CD14-positive monocyte (primary cell): Measurements from ENCODE around the gene MRGPRE. TPM values are rescaled to one million over a fixed set of nuclear protein-coding genes. Genes with fewer than 3 reads are reported as not detected.
"Not testable (repeated sequence)": the region's sequence is repeated elsewhere in the genome, so short reads cannot be mapped to it uniquely, and the experiment has no call there.

Experiments used
- DNase-seq, 3 donors: peaks; one replicate each; pipeline ENCODE4 v3.0.0-alpha.2; 2011 to 2022
- H2AFZ ChIP-seq: 2 replicates; pipeline ENCODE4 v1.6.0; 2012; ENCODE audit warnings: mild to moderate bottlenecking, low read depth, low read length, inconsistent platforms; ENCODE audit not compliant: insufficient read depth, poor library complexity, severe bottlenecking
- H3K27ac ChIP-seq, 2 donors: 1 replicate in 1 of 2; 2 replicates in 1 of 2; pipeline ENCODE4 v1.5.1; 2012 to 2013; ENCODE audit warnings: low read length in 2 of 2, control low read depth in 1 of 2, inconsistent platforms in 1 of 2, low read depth in 1 of 2, mild to moderate bottlenecking in 1 of 2
- H3K27me3 ChIP-seq, 2 donors: one replicate each; pipeline versions ENCODE4 v1.6.0 to v1.6.1; 2011 to 2013; ENCODE audit warnings: low read length in 2 of 2; ENCODE audit not compliant: control insufficient read depth in 2 of 2, insufficient read depth in 2 of 2
- H3K36me3 ChIP-seq, 2 donors: replicated peaks in 1 of 2; 1 replicate in 1 of 2; 2 replicates in 1 of 2; pipeline versions ENCODE4 v1.5.1 to v1.6.1; 2012 to 2013; ENCODE audit warnings: low read length in 2 of 2, control low read depth in 1 of 2, inconsistent platforms in 1 of 2, mild to moderate bottlenecking in 1 of 2; ENCODE audit not compliant: insufficient read depth in 2 of 2, control insufficient read depth in 1 of 2
- H3K4me1 ChIP-seq, 2 donors: 1 replicate in 1 of 2; 2 replicates in 1 of 2; pipeline versions ENCODE4 v1.5.1 to v1.6.1; 2012 to 2013; ENCODE audit warnings: low read length in 2 of 2, control low read depth in 1 of 2, inconsistent platforms in 1 of 2, mild to moderate bottlenecking in 1 of 2, moderate library complexity in 1 of 2; ENCODE audit not compliant: insufficient read depth in 2 of 2, control insufficient read depth in 1 of 2
- H3K4me2 ChIP-seq: replicated peaks from 2 replicates; pipeline ENCODE3; 2012; ENCODE audit warnings: low read length, moderate library complexity, mild to moderate bottlenecking; ENCODE audit not compliant: poor library complexity, severe bottlenecking; ENCODE audit errors: extremely low read depth
- H3K4me3 ChIP-seq, 3 experiments: fragments of 200-600 bp in 1 of 3; sonication (generic) in 1 of 3; replicated peaks in 1 of 3; 1 replicate in 2 of 3; 2 replicates in 1 of 3; pipeline ENCODE4 v1.5.1; 2011 to 2013; ENCODE audit warnings: low read length in 3 of 3, mild to moderate bottlenecking in 3 of 3, control low read depth in 2 of 3, low read depth in 2 of 3, inconsistent platforms in 1 of 3, moderate library complexity in 1 of 3
- H3K79me2 ChIP-seq: 2 replicates; pipeline ENCODE4 v1.6.0; 2012; ENCODE audit warnings: mild to moderate bottlenecking, control low read depth, inconsistent platforms, low read length, moderate library complexity; ENCODE audit not compliant: insufficient read depth
- H3K9ac ChIP-seq: 2 replicates; pipeline ENCODE4 v1.6.0; 2017; ENCODE audit warnings: low read length, mild to moderate bottlenecking; ENCODE audit not compliant: insufficient read depth, poor library complexity, severe bottlenecking
- H3K9me3 ChIP-seq, 2 donors: replicated peaks in 1 of 2; 1 replicate in 1 of 2; 2 replicates in 1 of 2; pipeline versions ENCODE4 v1.5.1 to v1.6.1; 2012 to 2013; ENCODE audit warnings: low read length in 2 of 2, control low read depth in 1 of 2; ENCODE audit not compliant: control insufficient read depth in 1 of 2, insufficient read depth in 1 of 2
- H4K20me1 ChIP-seq: 2 replicates; pipeline ENCODE4 v1.6.0; 2012; ENCODE audit warnings: mild to moderate bottlenecking, low read length, control low read depth, moderate library complexity; ENCODE audit not compliant: insufficient read depth
- H3K27ac Mint-ChIP-seq, 7 donors: one replicate each; pipeline ENCODE4 v1.8.0; 2020; ENCODE audit warnings: mild to moderate bottlenecking in 7 of 7, mixed read lengths in 7 of 7, moderate library complexity in 6 of 7, inconsistent platforms in 2 of 7
- H3K27me3 Mint-ChIP-seq, 3 donors: one replicate each; pipeline ENCODE4 v1.8.0; 2021 to 2022; ENCODE audit warnings: low read depth in 3 of 3, mild to moderate bottlenecking in 3 of 3, mixed read lengths in 3 of 3, moderate library complexity in 3 of 3, inconsistent platforms in 1 of 3
- H3K36me3 Mint-ChIP-seq, 2 donors: one replicate each; pipeline ENCODE4 v1.8.0; 2020; ENCODE audit warnings: mixed read lengths in 2 of 2, inconsistent platforms in 1 of 2, mild to moderate bottlenecking in 1 of 2
- H3K4me1 Mint-ChIP-seq: one replicate; pipeline ENCODE4 v1.8.0; 2020; ENCODE audit warnings: mild to moderate bottlenecking, mixed read lengths
- H3K4me3 Mint-ChIP-seq, 2 donors: one replicate each; pipeline ENCODE4 v1.8.0; 2020; ENCODE audit warnings: mild to moderate bottlenecking in 2 of 2, mixed read lengths in 2 of 2, moderate library complexity in 1 of 2
- H3K9me3 Mint-ChIP-seq, 7 donors: one replicate each; pipeline ENCODE4 v1.8.0; 2020 to 2022; ENCODE audit warnings: mixed read lengths in 7 of 7, mild to moderate bottlenecking in 6 of 7, moderate library complexity in 6 of 7, inconsistent platforms in 2 of 7
- WGBS: methylation state at CpG from one replicate; pipeline ENCODE4 v1.1.5; 2013; ENCODE audit warnings: missing lambda C conversion rate; ENCODE audit not compliant: insufficient coverage; 5-methylcytosine and 5-hydroxymethylcytosine counted together
- intact Hi-C, 2 donors: fragments of 100-400 bp; cut with micrococcal nuclease; formaldehyde crosslinking; loops; one replicate each; pipeline versions ENCODE4 v1.15.0 to v1.15.1; 2023
- polyA plus RNA-seq, 3 donors: library from polyadenylated mRNA; depleted of rRNA in 1 of 3; unstranded in 2 of 3; stranded (reverse) in 1 of 3; fragments of 300-500 nt in 2 of 3; fragments of >200 nt in 1 of 3; fragmentation: Illumina TruSeq in 2 of 3; gene quantifications; 1 replicate in 2 of 3; 2 replicates in 1 of 3; pipeline ENCODE4 v1.2.3, GENCODE V29; 2012 to 2021
- TF ChIP-seq, protein P1 (sequence below): fragments of 200-600 bp; IDR thresholded peaks from one replicate; pipeline ENCODE4 v1.8.0; 2022; ENCODE audit warnings: antibody characterized with exemption, mild to moderate bottlenecking

MRGPRE gene
- polyA plus RNA-seq, 3 donors, result not detected

DNA sequence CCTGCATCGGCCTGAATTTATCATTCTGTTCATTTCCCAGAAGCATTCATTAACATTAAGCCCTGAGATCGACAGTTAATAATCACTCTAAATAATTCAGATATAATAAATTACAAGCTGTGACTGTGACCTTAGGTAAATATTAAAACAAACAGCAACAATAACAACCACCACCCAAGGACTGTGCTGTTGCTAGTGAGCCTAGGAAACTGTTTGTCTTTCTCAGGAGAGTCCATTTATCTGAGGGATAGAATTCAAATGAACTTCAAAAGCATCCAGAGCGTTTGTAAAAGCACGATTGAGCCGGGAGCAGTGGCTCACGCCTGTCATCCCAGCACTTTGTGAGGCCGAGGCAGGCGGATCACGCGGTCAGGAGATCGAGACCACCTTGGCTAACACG is 23.0 kb upstream of the MRGPRE start:
- H3K27ac Mint-ChIP-seq, H3K9me3 ChIP-seq, H3K9ac ChIP-seq, intact Hi-C loops, DNase-seq, H3K4me2 ChIP-seq, H3K9me3 Mint-ChIP-seq, H3K27ac ChIP-seq, H3K27me3 Mint-ChIP-seq, H3K4me3 Mint-ChIP-seq, H3K36me3 Mint-ChIP-seq, H2AFZ ChIP-seq, H3K36me3 ChIP-seq, H3K27me3 ChIP-seq, H3K4me3 ChIP-seq, H4K20me1 ChIP-seq, H3K79me2 ChIP-seq, H3K4me1 Mint-ChIP-seq, H3K4me1 ChIP-seq: not testable (repeated sequence)
- whole genome bisulfite sequencing, result no CpG with 5 or more reads among the region's 12 CpGs

DNA sequence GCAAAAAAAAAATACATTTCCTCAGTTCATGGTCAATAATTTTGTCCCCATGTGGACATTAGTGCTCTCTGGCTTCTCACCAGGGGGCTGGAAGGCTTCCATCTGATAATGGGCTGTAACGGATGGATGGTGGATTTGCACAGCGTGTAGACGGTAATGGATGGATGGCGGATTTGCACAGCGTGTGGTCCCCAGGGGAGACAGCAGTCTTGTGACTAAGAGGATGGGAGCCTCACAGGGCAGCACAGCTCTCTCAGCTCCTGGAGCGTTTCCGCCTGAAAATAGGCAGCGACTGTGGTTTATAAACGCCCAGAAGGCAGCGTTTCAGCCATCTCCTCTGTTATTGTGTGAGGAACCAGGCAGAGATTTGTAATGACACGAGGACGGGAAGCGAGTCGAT is 22.6 kb upstream of the MRGPRE start:
- H3K79me2 ChIP-seq, DNase-seq, H2AFZ ChIP-seq, H3K4me1 ChIP-seq, H3K9ac ChIP-seq, H4K20me1 ChIP-seq, H3K36me3 ChIP-seq, H3K27ac Mint-ChIP-seq, H3K27ac ChIP-seq, H3K27me3 ChIP-seq, H3K4me3 ChIP-seq, H3K9me3 Mint-ChIP-seq, H3K4me1 Mint-ChIP-seq, intact Hi-C loops, H3K4me3 Mint-ChIP-seq, H3K4me2 ChIP-seq, H3K36me3 Mint-ChIP-seq, H3K9me3 ChIP-seq, H3K27me3 Mint-ChIP-seq: not testable (repeated sequence)
- WGBS, result no CpG with 5 or more reads among the region's 14 CpGs

DNA sequence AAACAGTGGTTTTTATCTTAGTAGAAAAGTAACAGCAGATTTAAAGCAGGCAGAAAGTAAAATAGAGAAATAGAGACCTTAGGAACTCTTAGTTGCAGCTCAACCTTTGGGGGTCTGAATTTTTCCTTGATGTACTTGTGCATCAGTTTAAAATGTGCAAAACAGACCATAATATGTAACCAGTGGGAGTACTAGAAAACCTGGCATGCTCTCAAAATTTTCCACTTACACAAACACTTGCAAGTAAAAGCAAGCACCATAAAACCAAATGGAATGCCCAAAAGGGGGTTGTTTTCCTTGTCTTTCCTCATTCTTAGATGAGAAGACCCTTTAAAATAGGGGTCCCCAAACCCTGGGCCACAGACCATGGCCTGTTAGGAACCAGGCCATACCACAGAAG is 12.9 kb upstream of the MRGPRE start:
- intact Hi-C loops, result no loop called here
- H2AFZ ChIP-seq, result no peak overlapping the region

More for the DNA sequence above, 12.9 kb upstream of the MRGPRE start:
- no peaks in the 10 kb centered on the region for H3K9me3 ChIP-seq
- H3K9ac ChIP-seq, result no peak overlapping the region
- Mint-ChIP-seq H3K4me3 (no peak overlapping the region), H3K4me1 (no peaks in the 10 kb centered on the region), H3K9me3 (peaks cover 0 to 15% (median 3%) of the 10 kb centered on the region in 7 donors), H3K36me3 (no peaks in the 10 kb centered on the region), H3K27me3 (peaks cover 2 to 8% (median 4%) of the 10 kb centered on the region in 3 donors), H3K27ac (no peak overlapping the region)
- no peaks in the 10 kb centered on the region for H3K79me2 ChIP-seq
- H3K4me2 ChIP-seq, result no peak overlapping the region
- no peak overlapping the region for H3K27ac ChIP-seq
- H4K20me1 ChIP-seq, result no peaks in the 10 kb centered on the region
- TF ChIP-seq, protein P1, sequence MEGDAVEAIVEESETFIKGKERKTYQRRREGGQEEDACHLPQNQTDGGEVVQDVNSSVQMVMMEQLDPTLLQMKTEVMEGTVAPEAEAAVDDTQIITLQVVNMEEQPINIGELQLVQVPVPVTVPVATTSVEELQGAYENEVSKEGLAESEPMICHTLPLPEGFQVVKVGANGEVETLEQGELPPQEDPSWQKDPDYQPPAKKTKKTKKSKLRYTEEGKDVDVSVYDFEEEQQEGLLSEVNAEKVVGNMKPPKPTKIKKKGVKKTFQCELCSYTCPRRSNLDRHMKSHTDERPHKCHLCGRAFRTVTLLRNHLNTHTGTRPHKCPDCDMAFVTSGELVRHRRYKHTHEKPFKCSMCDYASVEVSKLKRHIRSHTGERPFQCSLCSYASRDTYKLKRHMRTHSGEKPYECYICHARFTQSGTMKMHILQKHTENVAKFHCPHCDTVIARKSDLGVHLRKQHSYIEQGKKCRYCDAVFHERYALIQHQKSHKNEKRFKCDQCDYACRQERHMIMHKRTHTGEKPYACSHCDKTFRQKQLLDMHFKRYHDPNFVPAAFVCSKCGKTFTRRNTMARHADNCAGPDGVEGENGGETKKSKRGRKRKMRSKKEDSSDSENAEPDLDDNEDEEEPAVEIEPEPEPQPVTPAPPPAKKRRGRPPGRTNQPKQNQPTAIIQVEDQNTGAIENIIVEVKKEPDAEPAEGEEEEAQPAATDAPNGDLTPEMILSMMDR, result no peak
- no peak for DNase-seq
- peaks cover 2 to 6% of the 10 kb centered on the region in 2 donors for H3K27me3 ChIP-seq
- no peaks in the 10 kb centered on the region for H3K4me1 ChIP-seq
- no peak overlapping the region for H3K4me3 ChIP-seq
- no peaks in the 10 kb centered on the region for H3K36me3 ChIP-seq
